ES-I3 (cell line): ENCODE data around the gene RING1.

Experiments
- H3K36me3 ChIP-seq: 2 replicates; pipeline ENCODE4 v1.6.1; 2013; ENCODE audit warnings: mild to moderate bottlenecking, low read length, control low read depth, moderate library complexity; ENCODE audit not compliant: insufficient read depth
- H3K4me1 ChIP-seq: 2 replicates; pipeline ENCODE4 v1.6.1; 2013; ENCODE audit warnings: mild to moderate bottlenecking, control low read depth, low read length; ENCODE audit not compliant: insufficient read depth
- H3K9ac ChIP-seq: 2 replicates; pipeline ENCODE4 v1.6.1; 2013; ENCODE audit warnings: low read depth, mild to moderate bottlenecking, low read length, moderate library complexity
- H3K9me3 ChIP-seq: 2 replicates; pipeline ENCODE4 v1.6.1; 2013; ENCODE audit warnings: mild to moderate bottlenecking, low read length, moderate library complexity; ENCODE audit not compliant: control insufficient read depth, insufficient read depth

The RING1 gene

GRCh38 chr6:33169291-33170175 lies 38.8 kb upstream of the RING1 start:
- no peaks in the 10 kb centered on the region for H3K9me3 ChIP-seq
- H3K36me3 ChIP-seq, result no peaks in the 10 kb centered on the region
- H3K4me1 ChIP-seq, result no peaks in the 10 kb centered on the region
- no peak overlapping the region for H3K9ac ChIP-seq

- no peak overlapping the region for H3K9ac ChIP-seq
- no peaks in the 10 kb centered on the region for H3K36me3 ChIP-seq
- H3K9me3 ChIP-seq, result no peaks in the 10 kb centered on the region
- no peaks in the 10 kb centered on the region for H3K4me1 ChIP-seq
Observed at GRCh38 chr6:33170176-33171015, 37.9 kb upstream of the RING1 start.

GRCh38 chr6:33171016-33171879 lies 37.1 kb upstream of the RING1 start:
- Histone ChIP-seq H3K36me3 (no peaks in the 10 kb centered on the region), H3K9me3 (no peaks in the 10 kb centered on the region), H3K9ac (no peak overlapping the region), H3K4me1 (no peaks in the 10 kb centered on the region)

GRCh38 chr6:33171880-33172687 lies 36.2 kb upstream of the RING1 start:
- H3K9ac ChIP-seq, result no peak overlapping the region
- no peaks in the 10 kb centered on the region for H3K4me1 ChIP-seq
- no peaks in the 10 kb centered on the region for H3K36me3 ChIP-seq
- H3K9me3 ChIP-seq, result no peaks in the 10 kb centered on the region

GRCh38 chr6:33172688-33173534 lies 35.4 kb upstream of the RING1 start:
- no peaks in the 10 kb centered on the region for H3K36me3 ChIP-seq

GRCh38 chr6:33173535-33174180 lies 34.6 kb upstream of the RING1 start:
- no peaks in the 10 kb centered on the region for H3K9me3 ChIP-seq
- no peaks in the 10 kb centered on the region for H3K36me3 ChIP-seq
- H3K9ac ChIP-seq, result no peak overlapping the region
- H3K4me1 ChIP-seq, result no peaks in the 10 kb centered on the region

More at GRCh38 chr6:33172688-33173534, 35.4 kb upstream of the RING1 start:
- Histone ChIP-seq H3K9me3 (no peaks in the 10 kb centered on the region), H3K4me1 (no peaks in the 10 kb centered on the region), H3K9ac (no peak overlapping the region)

- Histone ChIP-seq H3K36me3 (no peaks in the 10 kb centered on the region), H3K4me1 (no peaks in the 10 kb centered on the region), H3K9me3 (no peaks in the 10 kb centered on the region), H3K9ac (no peak overlapping the region)
Observed at GRCh38 chr6:33174784-33175183, 33.5 kb upstream of the RING1 start.

GRCh38 chr6:33175436-33176069 lies 32.7 kb upstream of the RING1 start:
- no peaks in the 10 kb centered on the region for H3K4me1 ChIP-seq
- H3K9ac ChIP-seq, result no peak overlapping the region
- no peaks in the 10 kb centered on the region for H3K36me3 ChIP-seq
- no peaks in the 10 kb centered on the region for H3K9me3 ChIP-seq

- H3K4me1 ChIP-seq, result no peaks in the 10 kb centered on the region
- no peak overlapping the region for H3K9ac ChIP-seq
- no peaks in the 10 kb centered on the region for H3K36me3 ChIP-seq
- H3K9me3 ChIP-seq, result no peaks in the 10 kb centered on the region
Observed at GRCh38 chr6:33176906-33177305, 31.4 kb upstream of the RING1 start.

GRCh38 chr6:33177552-33178446 lies 30.5 kb upstream of the RING1 start:
- Histone ChIP-seq H3K4me1 (no peaks in the 10 kb centered on the region), H3K36me3 (no peaks in the 10 kb centered on the region), H3K9me3 (no peaks in the 10 kb centered on the region), H3K9ac (no peak overlapping the region)

- no peaks in the 10 kb centered on the region for H3K9me3 ChIP-seq
- no peaks in the 10 kb centered on the region for H3K36me3 ChIP-seq
- H3K4me1 ChIP-seq, result no peaks in the 10 kb centered on the region
- H3K9ac ChIP-seq, result no peak overlapping the region
Observed at GRCh38 chr6:33178755-33179475, 29.4 kb upstream of the RING1 start.
